ENCODE measurements around the gene METTL1.

The METTL1 gene

DNA sequence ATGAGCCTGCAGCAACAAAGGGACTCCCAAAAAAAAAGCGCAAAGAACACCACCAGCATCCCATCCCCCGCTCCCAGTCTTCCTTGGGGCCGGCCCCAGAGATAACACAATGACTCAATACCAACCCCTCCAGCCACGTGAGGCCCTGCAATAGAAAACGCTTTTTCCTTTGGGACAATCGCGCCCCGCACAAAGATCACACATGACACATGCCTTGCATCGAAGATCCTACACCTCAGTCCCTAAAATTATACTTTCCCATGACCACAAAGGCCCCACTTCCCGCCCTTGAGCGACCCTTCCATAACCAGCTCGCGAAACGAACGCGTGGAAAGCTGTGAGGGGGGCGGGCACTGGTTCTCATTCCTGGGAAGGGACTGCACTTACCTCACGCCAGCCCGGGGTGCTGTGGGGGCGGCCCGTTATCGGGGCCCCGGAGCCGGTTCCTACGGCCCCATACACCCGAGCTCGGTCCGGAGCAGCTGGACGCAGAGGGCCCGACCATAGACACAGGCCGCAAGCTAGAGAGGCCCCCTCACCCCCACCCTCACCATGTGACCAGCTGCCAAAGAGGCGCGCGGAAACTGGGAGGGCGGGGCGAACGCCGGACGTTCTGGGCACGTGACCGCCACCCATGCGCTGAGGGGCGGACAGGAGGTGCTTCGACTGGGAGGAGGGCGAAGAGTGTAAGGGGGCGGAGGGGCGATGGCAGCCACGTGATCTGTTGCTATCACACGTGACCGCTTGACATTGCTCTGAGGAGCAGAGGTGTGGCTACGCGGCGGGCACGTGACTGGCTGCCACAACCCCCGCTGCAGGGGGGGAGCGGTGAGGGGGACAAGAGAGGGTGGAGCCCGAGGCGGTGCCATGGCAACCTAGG is 19.9 kb downstream of the METTL1 start, which contains the start of gene CDK4:
Gene CDK4, minus strand, starts transcription at position 523 of the 880 bp plus-strand sequence. CDS start 593 bp downstream, outside the sequence.
- no peak for TF ChIP-seq ZFX (IDR thresholded peaks at IDR 0.05; ENCODE audit: borderline replicate concordance)
- TF ChIP-seq, protein P1, sequence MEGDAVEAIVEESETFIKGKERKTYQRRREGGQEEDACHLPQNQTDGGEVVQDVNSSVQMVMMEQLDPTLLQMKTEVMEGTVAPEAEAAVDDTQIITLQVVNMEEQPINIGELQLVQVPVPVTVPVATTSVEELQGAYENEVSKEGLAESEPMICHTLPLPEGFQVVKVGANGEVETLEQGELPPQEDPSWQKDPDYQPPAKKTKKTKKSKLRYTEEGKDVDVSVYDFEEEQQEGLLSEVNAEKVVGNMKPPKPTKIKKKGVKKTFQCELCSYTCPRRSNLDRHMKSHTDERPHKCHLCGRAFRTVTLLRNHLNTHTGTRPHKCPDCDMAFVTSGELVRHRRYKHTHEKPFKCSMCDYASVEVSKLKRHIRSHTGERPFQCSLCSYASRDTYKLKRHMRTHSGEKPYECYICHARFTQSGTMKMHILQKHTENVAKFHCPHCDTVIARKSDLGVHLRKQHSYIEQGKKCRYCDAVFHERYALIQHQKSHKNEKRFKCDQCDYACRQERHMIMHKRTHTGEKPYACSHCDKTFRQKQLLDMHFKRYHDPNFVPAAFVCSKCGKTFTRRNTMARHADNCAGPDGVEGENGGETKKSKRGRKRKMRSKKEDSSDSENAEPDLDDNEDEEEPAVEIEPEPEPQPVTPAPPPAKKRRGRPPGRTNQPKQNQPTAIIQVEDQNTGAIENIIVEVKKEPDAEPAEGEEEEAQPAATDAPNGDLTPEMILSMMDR (IDR thresholded peaks at IDR 0.05), result no peak
- H3K27ac ChIP-seq, result peak within 1 kb of the TSS; percentile 91

DNA sequence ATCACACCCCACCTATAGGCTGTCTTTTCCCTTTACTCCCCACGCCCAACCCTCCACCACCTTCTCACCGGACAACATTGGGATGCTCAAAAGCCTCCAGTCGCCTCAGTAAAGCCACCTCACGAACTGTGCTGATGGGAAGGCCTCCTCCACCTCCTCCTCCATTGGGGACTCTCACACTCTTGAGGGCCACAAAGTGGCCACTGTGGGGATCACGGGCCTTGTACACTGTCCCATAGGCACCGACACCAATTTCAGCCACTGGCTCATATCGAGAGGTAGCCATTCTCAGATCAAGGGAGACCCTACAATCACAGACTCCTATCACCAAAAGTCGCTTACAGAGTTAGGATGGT is 20.5 kb downstream of the METTL1 start:
- peak overlapping the region; percentile 91 for H3K27ac ChIP-seq
- TF ChIP-seq, protein P1 (IDR thresholded peaks at IDR 0.05), result no peak
- no peak for TF ChIP-seq ZFX (IDR thresholded peaks at IDR 0.05; ENCODE audit: borderline replicate concordance)

DNA sequence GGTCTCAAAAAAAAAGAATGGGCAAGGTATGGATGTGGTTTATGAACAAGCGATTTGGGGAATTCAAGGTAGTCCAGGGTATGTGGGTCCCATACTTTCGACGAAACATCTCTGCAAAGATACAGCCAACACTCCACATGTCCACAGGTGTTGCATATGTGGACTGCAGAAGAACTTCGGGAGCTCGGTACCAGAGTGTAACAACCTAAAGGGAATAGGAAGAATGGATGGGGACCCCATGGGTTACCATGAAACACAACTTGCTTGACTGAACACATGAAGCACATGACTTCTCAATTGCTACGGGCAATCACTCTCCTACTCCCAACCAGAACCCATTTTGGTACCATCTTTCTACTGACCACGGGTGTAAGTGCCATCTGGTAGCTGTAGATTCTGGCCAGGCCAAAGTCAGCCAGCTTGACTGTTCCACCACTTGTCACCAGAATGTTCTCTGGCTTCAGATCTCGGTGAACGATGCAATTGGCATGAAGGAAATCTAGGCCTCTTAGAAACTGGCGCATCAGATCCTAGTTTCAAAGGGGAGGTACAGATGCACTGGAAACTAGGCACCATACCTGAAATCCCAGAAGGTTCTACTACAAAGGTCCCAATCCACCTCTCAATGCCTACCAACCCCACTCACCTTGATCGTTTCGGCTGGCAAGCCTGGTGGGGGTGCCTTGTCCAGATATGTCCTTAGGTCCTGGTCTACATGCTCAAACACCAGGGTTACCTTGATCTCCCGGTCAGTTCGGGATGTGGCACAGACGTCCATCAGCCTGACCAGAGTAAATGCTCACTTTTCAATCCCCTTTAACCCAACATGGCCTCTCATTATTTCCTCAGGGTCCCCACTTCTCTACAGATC is 21.1 kb downstream of the METTL1 start:
- peak overlapping the region; percentile 91 for H3K27ac ChIP-seq
- TF ChIP-seq ZFX (IDR thresholded peaks at IDR 0.05; ENCODE audit: borderline replicate concordance), result no peak
- TF ChIP-seq, protein P1 (IDR thresholded peaks at IDR 0.05), result no peak

DNA sequence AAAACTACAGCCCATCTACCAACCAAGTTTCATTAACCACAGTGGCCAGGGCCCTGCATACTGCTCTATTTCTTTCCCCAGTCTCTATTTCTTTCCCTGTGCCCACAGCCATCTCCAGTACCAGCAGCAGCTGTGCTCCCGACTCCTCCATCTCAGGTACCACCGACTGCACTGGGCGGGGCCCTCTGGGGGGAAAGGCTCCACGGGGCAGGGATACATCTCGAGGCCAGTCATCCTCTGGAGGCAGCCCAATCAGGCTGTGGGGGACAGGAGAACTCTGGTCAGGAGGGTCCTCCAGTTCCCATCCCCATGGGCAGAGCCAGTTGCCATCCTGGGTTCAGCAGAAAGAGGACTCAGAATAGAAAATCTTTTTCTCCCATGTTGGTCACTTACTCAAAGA is 22.8 kb downstream of the METTL1 start:
- TF ChIP-seq, protein P1 (IDR thresholded peaks at IDR 0.05), result no peak
- no peak for TF ChIP-seq ZFX (IDR thresholded peaks at IDR 0.05; ENCODE audit: borderline replicate concordance)
- peak overlapping the region; percentile 87 for H3K27ac ChIP-seq

DNA sequence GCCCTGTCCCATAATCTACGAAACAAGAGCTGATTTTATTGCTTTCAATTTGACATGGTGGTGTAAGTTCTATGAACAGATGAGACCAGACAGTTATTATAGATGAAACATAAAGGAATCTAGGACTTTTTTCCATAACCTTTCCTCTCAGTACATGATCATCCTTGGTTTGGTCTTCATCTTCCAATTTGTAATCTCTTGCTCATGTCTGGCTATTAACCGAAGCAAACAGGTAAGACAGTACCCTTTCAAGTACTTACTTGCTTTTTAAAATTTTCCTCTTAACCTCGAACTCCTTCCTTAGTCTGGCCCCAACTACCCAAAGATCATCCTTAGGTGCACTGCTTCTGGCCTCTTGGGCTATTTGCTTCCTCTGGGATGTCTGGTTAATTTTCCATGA is 25.9 kb downstream of the METTL1 start:
- TF ChIP-seq, protein P1 (IDR thresholded peaks at IDR 0.05), result no peak
- TF ChIP-seq ZFX (IDR thresholded peaks at IDR 0.05; ENCODE audit: borderline replicate concordance), result no peak
- H3K27ac ChIP-seq, result peak overlapping the region; percentile 87

DNA sequence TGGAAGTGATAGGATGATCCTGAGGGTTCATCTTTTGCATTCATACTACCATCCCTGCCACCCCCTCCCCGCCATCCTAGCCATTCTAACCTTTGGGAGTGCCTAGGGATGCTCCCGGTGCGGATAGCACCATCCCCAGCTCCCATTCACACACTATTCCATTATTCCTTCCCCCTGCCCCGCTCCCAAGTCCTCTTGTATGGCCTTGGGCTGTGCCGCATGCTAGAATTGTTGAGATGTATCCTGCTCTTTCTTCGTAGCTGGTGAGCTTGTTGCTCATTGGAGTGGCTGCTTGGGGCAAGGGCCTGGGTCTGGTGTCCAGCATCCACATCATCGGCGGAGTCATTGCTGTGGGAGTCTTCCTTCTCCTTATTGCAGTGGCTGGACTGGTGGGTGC is 26.4 kb downstream of the METTL1 start:
- TF ChIP-seq, protein P1 (IDR thresholded peaks at IDR 0.05), result no peak
- TF ChIP-seq ZFX (IDR thresholded peaks at IDR 0.05; ENCODE audit: borderline replicate concordance), result no peak
- H3K27ac ChIP-seq, result peak overlapping the region; percentile 87
